Stimulated activated CD8-positive, alpha-beta memory T cell treated with anti-CD3 and anti-CD28 coated beads, Interleukin-4, amount 100 ng/mL, for 1 hour (primary cell): ENCODE data around the gene L3MBTL4.
"Not testable (repeated sequence)": the region's sequence is repeated elsewhere in the genome, so short reads cannot be mapped to it uniquely, and the experiment has no call there.

Source experiments
- DNase-seq, 2 donors: peaks; one replicate each; pipeline ENCODE4 v3.0.0-alpha.2; 2020; ENCODE audit warnings: low read depth in 2 of 2, low spot score in 1 of 2

L3MBTL4 gene

GRCh38 chr18:6414723-6415417 lies at the start of gene L3MBTL4:
Gene L3MBTL4 (minus strand): TSS chr18:6414911. CDS start chr18:6311625, 103,286 bp downstream.
- no peak for DNase-seq

GRCh38 chr18:6452194-6452593 lies 37.5 kb upstream of the L3MBTL4 start:
- no peak for DNase-seq

- no peak for DNase-seq
Measured at GRCh38 chr18:6449213-6449612, 34.5 kb upstream of the L3MBTL4 start.

GRCh38 chr18:6444466-6445228 lies 29.9 kb upstream of the L3MBTL4 start:
- no peak for DNase-seq

GRCh38 chr18:6441200-6441599 lies 26.5 kb upstream of the L3MBTL4 start:
- DNase-seq: no peak

GRCh38 chr18:6437937-6438818 lies 23.5 kb upstream of the L3MBTL4 start:
- DNase-seq: no peak

- no peak for DNase-seq
Measured at GRCh38 chr18:6435731-6436130, 21.0 kb upstream of the L3MBTL4 start.

GRCh38 chr18:6434987-6435709 lies 20.4 kb upstream of the L3MBTL4 start:
- no peak for DNase-seq

- DNase-seq: no peak
Measured at GRCh38 chr18:6434481-6434880, 19.8 kb upstream of the L3MBTL4 start.

- DNase-seq: no peak
Measured at GRCh38 chr18:6431659-6432318, 17.1 kb upstream of the L3MBTL4 start.

- DNase-seq: no peak
Measured at GRCh38 chr18:6428851-6429395, 14.2 kb upstream of the L3MBTL4 start.

- no peak for DNase-seq
Measured at GRCh38 chr18:6427286-6427685, 12.6 kb upstream of the L3MBTL4 start.

GRCh38 chr18:6423289-6423688 lies 8.6 kb upstream of the L3MBTL4 start:
- no peak for DNase-seq

GRCh38 chr18:6414118-6414722 lies 491 bp downstream of the L3MBTL4 start:
- no peak for DNase-seq

- no peak for DNase-seq
Measured at GRCh38 chr18:6413579-6414117, 1.1 kb downstream of the L3MBTL4 start.

- DNase-seq: no peak
Measured at GRCh38 chr18:6412933-6413472, 1.7 kb downstream of the L3MBTL4 start.

- DNase-seq: no peak
Measured at GRCh38 chr18:6411382-6411781, 3.3 kb downstream of the L3MBTL4 start.

GRCh38 chr18:6409933-6410332 lies 4.8 kb downstream of the L3MBTL4 start:
- no peak for DNase-seq

- not testable (repeated sequence) for DNase-seq
Measured at GRCh38 chr18:6408543-6408942, 6.2 kb downstream of the L3MBTL4 start.
